ENCODE results near the gene PHRF1.
A peak's percentile ranks its signal among the peaks of the same experiment; 100 is the strongest.

PHRF1 gene

DNA sequence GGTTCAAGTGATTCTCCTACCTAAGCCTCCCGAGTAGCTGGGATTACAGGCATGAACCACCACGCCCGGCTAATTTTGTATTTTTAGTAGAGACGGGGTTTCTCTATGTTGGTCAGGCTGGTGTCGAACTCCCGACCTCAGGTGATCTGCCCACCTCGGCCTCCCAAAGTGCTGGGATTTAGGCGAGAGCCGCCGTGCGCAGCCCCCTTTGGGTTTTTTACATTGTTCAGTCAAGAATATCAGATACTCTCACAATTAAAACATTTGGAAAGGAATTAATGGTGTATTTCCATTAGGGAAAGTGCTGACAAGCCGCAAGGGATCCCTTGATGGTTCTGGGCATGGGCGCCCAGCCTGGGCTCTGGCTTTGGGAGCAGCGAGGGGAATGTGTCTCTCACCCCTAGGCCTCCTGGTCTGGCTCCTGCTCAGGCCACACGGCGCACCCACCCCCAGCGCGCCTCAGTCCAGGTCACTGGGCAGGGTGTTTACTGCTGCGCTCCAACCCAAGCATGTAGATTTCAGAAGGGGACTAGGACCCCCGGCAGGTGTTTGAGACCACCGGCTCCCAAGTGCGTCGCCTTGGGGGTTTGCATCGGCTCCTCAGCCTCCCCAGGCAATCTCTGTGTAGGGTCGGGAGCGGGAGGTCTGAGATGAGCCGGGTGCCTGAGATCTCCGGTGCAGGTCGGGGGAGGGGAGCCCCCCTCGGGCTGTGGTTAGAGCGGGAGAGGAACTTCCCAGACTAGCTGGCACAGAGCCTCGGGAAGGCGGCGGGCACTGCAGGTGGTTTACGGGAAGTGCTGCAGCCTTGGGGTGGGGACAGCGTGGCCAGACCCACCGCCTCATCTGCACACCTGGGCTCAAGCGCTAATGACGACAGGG, 40.3 kb downstream of the PHRF1 start:
- DNase-seq (ENCODE audit: low read depth), result no peak

DNA sequence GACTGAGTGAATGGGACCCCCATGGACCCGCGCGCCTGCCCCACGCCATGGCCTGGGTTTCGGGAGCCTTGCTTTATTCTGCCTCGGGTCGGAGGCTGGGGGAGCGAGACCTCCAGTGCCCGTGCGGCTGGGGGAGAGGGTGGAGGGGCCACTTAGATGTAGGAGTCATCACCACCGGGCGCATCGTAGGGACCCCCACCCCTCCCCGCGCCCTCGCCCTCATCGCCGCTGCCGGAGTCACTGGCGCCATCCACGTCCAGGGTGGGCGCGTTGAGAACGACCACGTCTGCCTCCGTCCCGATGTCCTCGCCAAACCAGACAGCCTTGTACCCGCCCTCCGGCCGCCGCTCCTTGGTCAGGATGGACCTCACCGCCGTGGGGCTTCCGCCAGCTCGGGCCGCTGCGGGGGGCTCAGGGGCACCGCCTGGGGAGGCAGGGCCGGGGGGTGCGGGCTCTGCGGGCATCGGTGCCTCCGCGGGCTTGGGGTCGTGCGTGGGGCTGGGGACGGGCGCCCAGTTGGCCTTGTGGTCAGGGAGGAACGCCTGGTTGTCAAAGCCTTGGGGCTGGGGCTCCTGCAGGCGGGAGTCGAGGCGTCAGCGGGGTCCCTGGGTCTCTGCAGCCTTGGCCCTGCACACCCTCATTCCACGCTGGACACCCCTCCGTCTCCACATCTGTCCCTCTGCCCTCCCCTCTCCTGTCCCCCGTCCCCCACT, 41.1 kb downstream of the PHRF1 start:
- no peak for DNase-seq (ENCODE audit: low read depth)

GRCh38 chr11:617912-618682, 41.8 kb downstream of the PHRF1 start:
- DNase-seq (ENCODE audit: low read depth), result no peak

GRCh38 chr11:618856-619627, 42.8 kb downstream of the PHRF1 start:
- no peak for DNase-seq (ENCODE audit: low read depth)

GRCh38 chr11:619628-620050, 43.4 kb downstream of the PHRF1 start:
- no peak for DNase-seq (ENCODE audit: low read depth)

DNA sequence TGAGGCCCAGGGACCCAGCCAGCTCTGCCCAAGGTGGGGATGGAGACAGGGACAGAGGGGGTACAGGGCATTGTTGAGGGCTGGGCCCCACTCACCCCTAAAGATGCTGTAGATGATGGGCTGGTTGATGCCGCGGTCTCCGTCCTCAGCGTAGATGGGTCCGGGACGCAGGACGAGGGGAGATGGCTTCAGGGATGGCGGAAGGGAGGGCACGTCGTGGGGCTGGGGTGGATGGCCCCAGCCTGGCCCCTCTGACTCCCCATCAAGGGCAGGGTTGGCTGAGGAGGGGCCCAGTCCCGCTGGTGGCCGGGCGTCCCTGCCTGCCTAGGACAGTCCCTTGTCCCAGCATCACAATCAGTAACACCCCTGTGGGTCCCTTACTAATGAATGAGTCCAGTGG, 43.9 kb downstream of the PHRF1 start:
- no peak for DNase-seq (ENCODE audit: low read depth)

DNA sequence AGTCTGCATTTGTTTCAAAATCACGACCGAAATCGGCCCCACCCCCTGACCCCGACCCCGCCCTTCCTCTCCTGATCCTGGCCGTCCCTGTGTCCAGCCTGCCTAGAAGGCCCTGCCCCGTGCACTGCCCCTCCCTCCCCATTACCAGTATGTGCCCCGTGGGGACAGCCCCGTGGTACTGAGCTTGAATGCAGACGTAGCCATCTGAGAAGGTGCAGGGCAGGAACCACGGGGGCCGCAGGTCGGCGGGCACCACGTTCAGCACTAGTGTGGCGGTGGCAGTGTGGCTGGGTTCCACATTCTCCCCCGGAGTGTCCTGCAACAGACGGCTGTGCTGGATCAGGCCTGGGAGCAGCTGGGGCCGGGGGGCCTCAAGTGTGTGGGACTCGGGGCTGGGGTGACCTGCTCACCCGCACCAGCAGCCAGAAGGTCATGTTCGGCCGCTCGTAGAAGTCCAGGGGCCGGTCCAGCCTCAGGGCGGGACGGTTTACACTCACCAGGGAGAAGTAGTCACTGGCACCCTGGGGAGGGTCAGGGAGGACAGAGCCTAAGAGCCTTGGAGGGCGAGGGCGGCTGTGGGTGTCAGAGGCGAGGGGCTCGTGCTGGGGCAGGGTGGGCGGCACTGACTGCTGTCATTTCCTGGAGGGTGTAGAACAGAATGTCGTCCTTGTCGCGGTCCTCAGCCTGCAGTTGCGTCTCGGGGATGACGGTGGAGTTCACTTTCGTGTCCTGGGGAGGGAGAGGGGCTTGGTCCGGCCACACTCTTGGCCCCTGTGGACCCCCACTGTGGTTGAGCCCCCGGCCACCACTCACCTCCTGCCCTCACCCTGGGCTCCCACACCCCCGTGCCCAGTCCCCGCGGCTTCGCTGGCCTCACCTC, 44.9 kb downstream of the PHRF1 start:
- no peak for DNase-seq (ENCODE audit: low read depth)

DNA sequence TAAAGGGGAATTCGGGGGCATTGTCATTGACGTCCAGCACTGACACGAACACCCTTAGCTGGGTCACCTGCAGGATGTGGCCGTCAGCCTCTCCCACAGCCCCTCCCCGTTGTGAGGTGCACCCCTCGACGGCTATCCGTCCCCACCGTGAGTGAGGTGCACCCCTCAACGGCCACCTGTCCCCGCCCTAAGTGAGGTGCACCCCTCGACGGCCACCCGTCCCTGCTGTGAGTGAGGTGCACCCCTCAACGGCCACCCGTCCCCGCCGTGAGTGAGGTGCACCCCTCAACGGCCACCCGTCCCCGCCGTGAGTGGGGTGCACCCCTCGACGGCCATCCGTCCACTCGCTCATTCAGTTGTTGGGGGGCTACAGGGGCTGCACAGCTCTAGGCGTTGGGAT, 45.6 kb downstream of the PHRF1 start:
- DNase-seq (ENCODE audit: low read depth), result no peak

DNA sequence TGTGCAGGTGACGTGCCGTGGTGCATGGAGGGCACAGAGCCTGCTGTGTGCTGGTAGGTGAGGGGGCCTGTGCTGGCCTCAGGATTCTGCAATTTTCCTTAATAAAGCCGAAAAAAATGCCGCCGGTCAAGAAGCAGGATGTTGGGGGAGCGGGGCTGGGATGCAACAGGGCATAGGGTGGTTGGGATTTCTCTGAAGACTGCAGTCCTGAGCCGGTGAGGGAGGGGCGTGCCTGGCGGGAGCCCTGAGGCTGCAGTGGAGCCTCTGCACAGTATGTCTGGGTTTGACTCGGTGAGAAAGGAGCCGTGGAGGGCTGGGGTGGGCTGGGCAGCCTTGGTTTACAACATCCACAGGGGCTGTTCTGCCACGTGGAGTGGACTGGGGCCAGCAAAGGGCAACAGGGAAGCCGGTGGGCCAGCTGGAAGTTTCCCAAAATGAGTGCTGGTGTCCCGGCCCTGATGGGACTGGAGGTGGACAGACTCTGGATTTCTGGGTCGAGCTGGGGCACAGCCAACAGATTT, 47.1 kb downstream of the PHRF1 start:
- DNase-seq (ENCODE audit: low read depth), result no peak

GRCh38 chr11:623999-624704, 47.9 kb downstream of the PHRF1 start:
- peak; percentile 69 for DNase-seq (ENCODE audit: low read depth)

GRCh38 chr11:624705-625635, 48.7 kb downstream of the PHRF1 start, which contains the start of gene CDHR5:
TSS of gene CDHR5 (minus strand) at chr11:624955. CDS start at chr11:624902, 53 bp downstream.
- no peak for DNase-seq (ENCODE audit: low read depth)

DNA sequence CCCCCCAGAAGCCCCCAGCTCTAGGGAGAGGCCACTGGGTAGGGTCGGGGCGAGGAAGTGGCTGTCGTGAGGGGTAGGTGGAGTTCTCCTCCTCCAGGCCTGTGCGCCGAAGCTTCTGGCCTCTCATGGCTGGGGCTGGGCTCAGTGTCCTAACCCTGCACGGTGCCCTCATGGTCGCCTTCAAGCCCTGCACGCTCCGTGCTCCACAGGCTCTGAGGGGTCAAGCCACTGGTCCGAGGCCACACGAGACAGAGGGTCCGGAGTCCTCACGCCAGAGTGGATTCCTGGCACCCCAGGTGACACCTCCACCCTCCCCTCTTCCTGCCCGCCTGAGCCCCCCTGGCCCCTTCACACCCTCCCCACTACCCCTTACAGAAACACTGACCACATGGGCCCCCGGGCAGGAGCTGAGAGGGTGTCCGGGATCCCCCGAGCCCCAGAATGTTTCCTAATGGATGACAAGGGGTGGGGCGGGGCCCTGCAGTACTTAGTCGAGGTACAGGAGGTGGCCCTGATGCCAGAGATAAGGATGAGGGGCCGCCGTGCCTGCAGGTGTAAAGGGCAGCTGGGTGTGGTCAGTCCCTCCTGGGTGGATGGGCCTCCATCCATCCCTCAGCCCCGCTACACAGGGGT, 49.5 kb downstream of the PHRF1 start:
- DNase-seq (ENCODE audit: low read depth), result no peak

DNA sequence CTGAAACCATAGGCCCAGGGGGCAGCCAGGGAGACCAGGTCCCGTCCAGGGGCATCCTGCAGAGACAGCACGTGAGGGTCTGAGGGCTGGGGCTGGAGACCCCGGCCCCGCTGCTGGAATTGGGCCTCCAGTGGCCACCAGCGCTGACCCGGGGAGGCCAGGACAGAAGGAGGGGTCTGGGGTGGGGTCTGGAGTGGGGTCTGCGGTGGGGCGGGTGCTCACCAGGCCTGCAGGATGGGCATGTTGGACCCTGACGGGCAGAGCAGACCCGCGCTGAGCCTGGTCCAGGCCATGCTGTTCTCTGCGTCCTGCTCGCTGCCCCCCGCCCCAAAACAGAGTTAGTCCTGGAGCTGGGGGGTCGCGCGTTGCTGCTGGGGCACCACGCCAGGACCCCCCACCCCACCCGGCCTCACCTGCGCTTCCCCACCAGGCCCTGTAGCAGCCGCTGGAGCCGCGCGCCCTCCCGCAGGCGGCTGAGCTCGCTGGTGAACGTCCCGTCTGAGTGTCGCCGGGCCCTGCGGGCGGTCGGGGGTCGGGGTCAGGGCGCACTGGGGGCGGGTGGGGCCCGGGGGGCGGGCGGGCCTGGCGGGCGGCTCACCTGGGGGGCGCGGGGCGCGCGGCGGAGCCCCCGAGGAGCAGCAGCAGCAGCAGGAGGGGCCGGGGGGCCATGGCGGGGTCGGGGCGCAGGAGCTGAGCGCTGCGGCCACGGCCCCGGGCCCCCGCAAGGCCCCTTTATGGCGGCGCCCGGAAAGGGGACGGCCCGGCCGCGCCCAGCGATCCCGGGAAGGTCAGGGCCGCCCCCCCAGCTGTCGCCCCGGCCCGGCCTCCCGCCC, 50.4 kb downstream of the PHRF1 start, which contains the start of gene SCT:
SCT (minus strand) TSS at position 707 of the 833 bp plus-strand sequence; CDS start at position 669, 38 bp downstream.
- no peak for DNase-seq (ENCODE audit: low read depth)

- DNase-seq (ENCODE audit: low read depth), result no peak
Observed at GRCh38 chr11:627308-627576, 51.0 kb downstream of the PHRF1 start.

- DNase-seq (ENCODE audit: low read depth), result no peak
Observed at GRCh38 chr11:628056-628455, 51.8 kb downstream of the PHRF1 start.

DNA sequence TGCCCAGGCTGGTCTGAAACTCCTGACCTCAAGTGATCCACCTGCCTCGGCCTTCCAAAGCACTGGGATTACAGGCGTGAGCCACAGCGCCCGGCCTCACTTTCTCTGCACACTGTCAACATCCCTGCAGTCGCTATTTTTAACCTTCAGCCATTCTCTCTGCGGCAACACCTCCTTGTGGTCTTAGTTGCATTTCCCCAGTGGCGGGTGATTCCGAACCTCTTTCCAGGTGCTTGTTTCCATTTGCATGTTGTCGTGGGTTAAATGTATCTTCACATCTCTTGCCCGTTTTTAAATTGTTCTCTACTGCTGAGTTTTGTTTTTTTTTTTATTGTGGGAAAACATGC, 52.9 kb downstream of the PHRF1 start:
- DNase-seq (ENCODE audit: low read depth), result no peak

- DNase-seq (ENCODE audit: low read depth), result no peak
Observed at GRCh38 chr11:630871-631270, 54.6 kb downstream of the PHRF1 start.

Data from ELR (cell line).